Left ventricle myocardium inferior (tissue), 1 donor: ENCODE data around the gene IAPP. TPM values are rescaled to one million over a fixed set of nuclear protein-coding genes. Genes with fewer than 3 reads are reported as not detected.

ENCODE experiments used
- DNase-seq: peaks from one replicate; pipeline ENCODE4 v3.0.0-alpha.2; 2020
- H3K27ac ChIP-seq: fragments of 200-600 bp; replicated peaks from 2 replicates; pipeline ENCODE4 v1.8.0; 2021
- H3K27me3 ChIP-seq: fragments of 200-600 bp; 2 replicates; pipeline ENCODE4 v1.8.0; 2021; ENCODE audit warnings: low read depth
- H3K36me3 ChIP-seq: fragments of 200-600 bp; 2 replicates; pipeline ENCODE4 v1.8.0; 2021
- H3K4me1 ChIP-seq: fragments of 200-600 bp; 2 replicates; pipeline ENCODE4 v1.8.0; 2021
- H3K4me3 ChIP-seq: fragments of 200-600 bp; 2 replicates; pipeline ENCODE4 v1.8.0; 2021; ENCODE audit warnings: mild to moderate bottlenecking, moderate library complexity
- H3K9me3 ChIP-seq: fragments of 200-600 bp; replicated peaks from 2 replicates; pipeline ENCODE4 v1.8.0; 2021
- CTCF ChIP-seq: fragments of 200-600 bp; IDR thresholded peaks from 2 replicates; pipeline ENCODE4 v1.8.0; 2021; ENCODE audit warnings: antibody characterized with exemption, mild to moderate bottlenecking, borderline replicate concordance
- intact Hi-C: fragments of 100-400 bp; cut with micrococcal nuclease; formaldehyde crosslinking; loops from one replicate; pipeline ENCODE4 v1.11.0; 2022
- total RNA-seq: library from RNA; stranded (reverse); fragmentation: NEBNext Ultra II Directional; extraction: Animal tissue kit (Norgen Biotek cat#: 25700); gene quantifications from one replicate; pipeline ENCODE4 v1.2.1, GENCODE V29; 2021
- donor health status: DM: no; HTN: yes; CAD: no; lungs with severe emphysema.

IAPP gene
- total RNA-seq, 1 donor from 2014 or later: not detected

DNA sequence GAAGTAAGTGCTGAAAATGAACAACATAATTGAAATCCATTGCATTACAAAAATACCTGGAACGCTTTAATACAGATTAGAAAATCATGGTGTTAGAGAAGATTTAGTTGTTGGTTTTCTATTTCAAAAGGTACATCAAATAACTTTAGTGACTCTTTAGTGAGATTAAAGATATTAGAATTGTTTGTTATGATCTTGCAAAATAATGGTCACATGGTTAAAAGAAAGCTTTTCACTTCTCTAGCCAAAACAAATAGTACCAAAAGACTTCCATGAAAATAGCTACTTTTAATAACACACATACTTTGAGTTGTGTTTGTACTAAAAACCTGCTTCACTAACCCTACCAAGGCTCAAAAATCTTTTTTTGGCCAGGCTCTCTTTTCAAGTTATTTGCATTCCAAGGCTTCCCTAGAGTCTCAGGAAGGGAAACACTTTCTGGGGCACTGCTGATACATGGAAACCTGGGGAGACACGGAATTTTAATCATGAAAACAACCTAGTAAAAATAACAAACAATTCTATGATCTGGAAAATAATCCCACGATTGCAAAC, 37.9 kb upstream of the IAPP start, which contains the start of gene SLCO1A2:
SLCO1A2 (minus strand) TSS at position 147 of the 555 bp plus-strand sequence. CDS start 270 bp downstream, outside the sequence.
- H3K4me3 ChIP-seq: no peak within 1 kb of the TSS
- H3K36me3 ChIP-seq: no peaks in the 10 kb centered on the region
- no peak within 1 kb of the TSS for H3K27ac ChIP-seq
- H3K4me1 ChIP-seq: no peaks in the 10 kb centered on the region
- intact Hi-C loops: no loop called here
- no peaks in the 10 kb centered on the region for H3K27me3 ChIP-seq
- peaks cover 22% of the 10 kb centered on the region for H3K9me3 ChIP-seq
- no peak for DNase-seq
- TF ChIP-seq CTCF: no peak

GRCh38 chr12:21336656-21337055, 36.0 kb upstream of the IAPP start:
- Histone ChIP-seq H3K4me3 (no peak overlapping the region), H3K9me3 (peaks cover 4% of the 10 kb centered on the region), H3K27ac (no peak overlapping the region), H3K4me1 (no peaks in the 10 kb centered on the region), H3K27me3 (no peaks in the 10 kb centered on the region), H3K36me3 (no peaks in the 10 kb centered on the region)
- no peak for DNase-seq
- intact Hi-C loops: no loop called here
- TF ChIP-seq CTCF: no peak

DNA sequence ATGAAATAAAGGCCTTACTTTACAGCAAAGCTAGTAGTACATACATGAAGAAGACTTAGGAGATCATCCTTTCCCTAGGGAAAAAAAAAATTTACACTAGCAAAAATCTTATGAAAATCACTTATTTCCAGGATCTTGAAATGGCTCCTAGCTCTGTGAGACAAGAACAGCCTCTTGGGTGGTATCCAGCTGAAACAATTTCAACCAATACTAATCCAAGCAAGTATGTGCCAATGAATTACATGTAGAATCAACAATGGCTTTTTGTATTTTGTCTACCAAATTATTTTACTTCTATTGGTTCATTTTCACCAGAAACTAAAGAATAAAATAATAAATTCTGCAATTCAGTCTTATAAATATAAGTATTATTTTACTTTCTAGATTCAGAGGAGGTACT, 35.2 kb upstream of the IAPP start:
- intact Hi-C loops: no loop called here
- Histone ChIP-seq H3K9me3 (no peaks in the 10 kb centered on the region), H3K36me3 (no peaks in the 10 kb centered on the region), H3K4me3 (no peak overlapping the region), H3K27me3 (no peaks in the 10 kb centered on the region), H3K27ac (no peak overlapping the region), H3K4me1 (no peaks in the 10 kb centered on the region)
- no peak for DNase-seq
- TF ChIP-seq CTCF: no peak

- intact Hi-C loops: no loop called here
- Histone ChIP-seq H3K27ac (no peak overlapping the region), H3K36me3 (no peaks in the 10 kb centered on the region), H3K4me1 (no peaks in the 10 kb centered on the region), H3K27me3 (no peaks in the 10 kb centered on the region), H3K4me3 (no peak overlapping the region), H3K9me3 (no peaks in the 10 kb centered on the region)
- no peak for TF ChIP-seq CTCF
- DNase-seq: no peak
Observed at GRCh38 chr12:21337959-21338744, 34.5 kb upstream of the IAPP start.

GRCh38 chr12:21339921-21340320, 32.8 kb upstream of the IAPP start:
- no peak for TF ChIP-seq CTCF
- intact Hi-C loops: no loop called here
- no peak overlapping the region for H3K27ac ChIP-seq
- H3K27me3 ChIP-seq: no peaks in the 10 kb centered on the region
- H3K4me1 ChIP-seq: no peaks in the 10 kb centered on the region
- no peak for DNase-seq
- no peaks in the 10 kb centered on the region for H3K9me3 ChIP-seq
- no peaks in the 10 kb centered on the region for H3K36me3 ChIP-seq
- H3K4me3 ChIP-seq: no peak overlapping the region
